Left ventricle myocardium superior (tissue), 1 donor: ENCODE results near the gene COA1. TPM values are rescaled to one million over a fixed set of nuclear protein-coding genes. Genes with fewer than 3 reads are reported as not detected.

Experiments
- total RNA-seq: library from RNA; stranded (reverse); fragmentation: NEBNext Ultra II Directional; extraction: Animal tissue kit (Norgen Biotek cat#: 25700); gene quantifications from one replicate; pipeline ENCODE4 v1.2.1, GENCODE V29; 2021
- donor health status: DM: no; HTN: yes; CAD: no; lungs with severe emphysema.

COA1 gene
- total RNA-seq, 1 donor from 2014 or later: 72.5 TPM

Other genes with a start within 250 kb of the COA1 start
- 26.5 TPM for gene STK17A, start 146.4 kb downstream of the COA1 start, total RNA-seq
- gene BLVRA, start 29.2 kb upstream of the COA1 start, total RNA-seq: 47.4 TPM
- gene MRPS24, start 140.0 kb upstream of the COA1 start, total RNA-seq: 200 TPM
- gene URGCP, start 177.1 kb upstream of the COA1 start, total RNA-seq: 40.3 TPM
- 42.0 TPM for gene UBE2D4, start 196.9 kb upstream of the COA1 start, total RNA-seq